ENCODE results near the gene TXNRD2.
"Not testable (repeated sequence)": the region's sequence is repeated elsewhere in the genome, so short reads cannot be mapped to it uniquely, and the experiment has no call there.

TXNRD2 gene

GRCh38 chr22:19846620-19847344 lies 94.8 kb downstream of the TXNRD2 start:
- DNase-seq (ENCODE audit: low read depth, low spot score) = no peak

DNA sequence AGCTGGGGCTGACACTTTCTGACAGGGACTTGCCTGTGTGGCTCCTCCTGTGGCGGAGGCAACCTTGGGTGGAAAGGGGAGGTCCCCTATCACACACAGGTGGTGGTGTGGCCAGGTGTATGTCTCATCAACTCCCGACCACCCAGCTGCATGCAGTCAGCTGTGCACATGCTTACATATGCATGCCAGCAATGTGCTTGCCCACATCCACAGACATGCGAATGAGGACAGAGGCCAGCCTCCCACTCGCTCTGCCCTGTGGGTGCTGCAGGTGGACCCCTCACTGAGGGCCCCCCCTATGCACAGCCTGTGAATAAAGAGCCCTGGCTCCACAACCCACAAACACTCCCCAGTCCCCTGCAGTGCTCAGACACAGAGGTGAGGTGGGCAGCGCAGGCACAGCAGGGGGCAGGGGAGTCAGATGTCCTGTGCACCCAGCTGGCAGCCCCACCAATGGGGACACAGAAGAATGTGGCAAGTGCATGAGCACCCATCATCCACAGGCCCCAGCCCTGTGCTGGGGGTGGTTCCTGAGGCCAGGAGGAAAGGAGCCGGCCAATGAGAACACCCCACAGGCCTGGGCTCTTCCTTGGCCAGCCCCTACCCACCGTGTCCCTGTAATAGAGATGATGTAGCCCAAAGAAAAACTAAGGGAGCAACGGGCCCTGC lies 96.4 kb downstream of the TXNRD2 start:
- no peak for DNase-seq (ENCODE audit: low read depth, low spot score)

DNA sequence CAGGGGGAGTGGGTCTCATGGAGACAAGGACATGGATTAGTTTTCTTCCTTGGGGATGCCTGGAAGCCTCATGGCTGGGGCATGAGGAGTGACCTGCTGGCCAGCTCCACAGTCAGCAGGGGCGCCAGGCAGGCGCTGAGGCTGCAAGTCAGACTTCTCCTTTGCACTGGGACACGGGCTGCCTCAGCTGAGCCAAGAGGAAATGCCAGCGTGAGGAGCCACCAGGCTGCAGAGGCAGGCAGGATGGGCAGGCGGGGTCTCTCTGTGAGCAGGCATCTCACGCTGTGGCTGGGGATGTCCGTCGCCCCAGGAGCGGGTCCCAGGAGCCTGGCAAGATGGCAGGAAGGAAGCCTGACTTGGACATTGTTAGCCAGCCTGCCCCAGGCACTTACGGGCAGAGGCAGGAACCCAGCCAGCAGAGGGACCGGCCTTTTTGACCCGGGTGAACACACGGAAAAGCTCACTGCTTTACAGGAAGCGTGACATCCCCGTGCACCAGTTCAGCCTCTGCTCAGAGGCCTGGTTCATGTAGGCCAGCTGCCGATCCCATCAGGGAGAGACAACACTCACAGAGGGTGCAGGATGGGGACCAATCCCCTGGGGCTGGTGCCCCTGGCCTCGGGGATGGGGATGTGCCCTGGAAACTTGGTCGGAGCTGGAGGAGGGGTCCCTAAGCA lies 97.1 kb downstream of the TXNRD2 start:
- DNase-seq (ENCODE audit: low read depth, low spot score) = no peak

DNA sequence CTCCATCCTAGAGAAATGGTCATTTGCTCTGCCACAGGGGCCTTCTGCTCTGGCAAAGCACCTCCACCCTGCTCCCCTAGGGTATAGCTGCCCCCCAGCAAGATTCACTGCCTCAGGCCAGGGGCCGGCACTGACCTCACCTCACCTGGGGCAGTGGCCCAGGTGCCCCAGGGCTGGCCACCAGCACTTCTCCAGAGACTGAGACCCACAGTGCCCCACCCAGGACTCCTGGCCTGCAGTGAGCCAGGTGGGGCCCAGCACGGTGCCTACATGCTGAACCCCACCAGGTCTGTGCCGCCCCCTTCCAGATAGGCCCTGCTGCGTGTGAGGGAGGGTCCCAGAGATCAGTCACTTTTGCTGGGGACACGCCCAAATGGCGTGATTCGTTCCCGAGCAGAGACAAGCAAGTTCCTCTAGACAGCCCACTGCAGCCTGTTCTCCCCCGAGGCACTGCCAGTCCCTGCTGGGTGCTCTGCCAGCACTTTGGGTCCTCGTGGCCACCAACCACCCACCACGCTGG lies 97.7 kb downstream of the TXNRD2 start:
- DNase-seq (ENCODE audit: low read depth, low spot score) = no peak

GRCh38 chr22:19843107-19843856 lies 98.3 kb downstream of the TXNRD2 start:
- no peak for DNase-seq (ENCODE audit: low read depth, low spot score)

GRCh38 chr22:19842393-19843106 lies 99.1 kb downstream of the TXNRD2 start:
- DNase-seq (ENCODE audit: low read depth, low spot score) = no peak

- no peak for DNase-seq (ENCODE audit: low read depth, low spot score)
Measured at GRCh38 chr22:19841641-19842392, 99.8 kb downstream of the TXNRD2 start.

GRCh38 chr22:19840955-19841640 lies 100.5 kb downstream of the TXNRD2 start:
- DNase-seq (ENCODE audit: low read depth, low spot score) = no peak

DNA sequence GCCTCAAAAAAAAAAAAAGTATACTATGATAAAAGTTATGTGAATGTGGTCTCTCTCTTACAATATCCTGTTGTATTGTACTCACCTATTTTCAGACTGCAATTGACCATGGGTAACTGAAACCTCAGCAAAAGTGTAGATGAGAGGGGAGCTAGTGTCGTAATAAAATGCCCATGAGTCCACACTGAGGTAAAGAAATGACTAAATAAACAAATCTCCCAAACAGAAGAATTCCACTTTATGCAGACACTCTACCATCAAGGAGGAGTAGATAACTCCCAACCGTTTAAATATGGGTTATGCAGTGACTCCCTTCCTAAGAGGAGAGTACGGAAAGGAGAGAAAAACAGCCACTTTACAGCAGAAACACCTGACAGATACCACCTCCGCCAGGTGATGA lies 101.6 kb downstream of the TXNRD2 start:
- no peak for DNase-seq (ENCODE audit: low read depth, low spot score)

- no peak for DNase-seq (ENCODE audit: low read depth, low spot score)
Measured at GRCh38 chr22:19837915-19838314, 103.7 kb downstream of the TXNRD2 start.

- DNase-seq (ENCODE audit: low read depth, low spot score) = no peak
Measured at GRCh38 chr22:19836512-19836911, 105.1 kb downstream of the TXNRD2 start.

- DNase-seq (ENCODE audit: low read depth, low spot score) = no peak
Measured at GRCh38 chr22:19834599-19834998, 107.0 kb downstream of the TXNRD2 start.

DNA sequence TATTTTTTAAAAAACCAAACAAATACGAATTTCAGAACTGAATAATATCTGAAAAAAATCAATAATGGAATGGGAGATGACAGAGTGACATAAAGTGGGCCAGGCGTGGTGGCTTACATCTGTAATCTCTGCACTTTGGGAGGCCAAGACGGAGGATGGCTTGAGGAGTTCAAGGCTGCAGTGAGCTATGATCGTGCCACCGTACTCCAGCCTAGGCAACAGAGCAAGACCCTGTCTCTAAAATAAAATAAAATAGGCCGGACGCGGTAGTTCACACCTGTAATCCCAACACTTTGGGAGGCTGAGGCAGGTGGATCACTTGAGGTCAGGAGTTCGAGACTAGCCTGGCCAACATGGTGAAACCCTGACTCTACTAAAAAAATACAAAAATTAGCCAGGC lies 108.3 kb downstream of the TXNRD2 start:
- not testable (repeated sequence) for DNase-seq (ENCODE audit: low read depth, low spot score)

GRCh38 chr22:19832476-19833108 lies 109.0 kb downstream of the TXNRD2 start:
- no peak for DNase-seq (ENCODE audit: low read depth, low spot score)

GRCh38 chr22:19831979-19832378 lies 109.6 kb downstream of the TXNRD2 start:
- not testable (repeated sequence) for DNase-seq (ENCODE audit: low read depth, low spot score)

DNA sequence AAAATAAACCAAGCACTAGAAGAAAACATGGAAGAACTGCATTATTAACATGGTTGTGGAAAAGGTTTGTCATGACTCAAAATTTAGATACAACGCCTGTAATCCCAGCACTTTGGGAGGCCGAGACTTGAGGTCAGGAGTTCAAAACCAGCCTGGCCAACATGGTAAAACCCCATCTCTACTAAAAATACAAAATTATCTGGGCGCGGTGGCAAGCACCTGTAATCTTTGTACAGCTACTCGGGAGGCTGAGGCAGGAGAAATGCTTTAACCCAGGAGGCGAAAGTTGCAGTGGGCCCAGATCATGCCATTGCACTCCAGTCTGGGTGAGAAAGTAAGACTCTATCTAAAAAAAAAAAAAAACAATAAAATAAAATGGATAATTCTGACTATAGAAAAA lies 110.6 kb downstream of the TXNRD2 start:
- no peak for DNase-seq (ENCODE audit: low read depth, low spot score)

DNA sequence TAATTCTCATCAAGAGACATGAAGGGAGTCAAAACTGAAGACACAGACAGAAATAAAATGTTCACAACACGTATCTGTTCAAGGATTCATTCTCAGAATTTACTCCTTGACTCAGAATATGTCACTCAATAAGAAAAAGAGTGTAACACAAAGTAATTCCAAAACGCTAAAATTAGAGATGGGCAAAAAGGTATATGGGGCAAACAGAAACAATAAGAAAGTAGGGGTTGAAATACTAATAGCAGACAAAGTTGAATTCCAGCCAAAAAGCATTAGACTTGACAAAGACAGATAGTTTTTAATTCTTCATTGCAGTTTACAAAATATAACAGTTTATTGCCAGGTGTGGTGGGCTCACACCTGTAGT lies 113.6 kb downstream of the TXNRD2 start:
- DNase-seq (ENCODE audit: low read depth, low spot score) = no peak

- DNase-seq (ENCODE audit: low read depth, low spot score) = no peak
Measured at GRCh38 chr22:19827341-19828034, 114.1 kb downstream of the TXNRD2 start.

- no peak for DNase-seq (ENCODE audit: low read depth, low spot score)
Measured at GRCh38 chr22:19826619-19826950, 115.0 kb downstream of the TXNRD2 start.

Data from ELF-1 (cell line).